Upper lobe of left lung (tissue), 6 donors: ENCODE results near the gene FGGY. TPM values are rescaled to one million over a fixed set of nuclear protein-coding genes. Genes with fewer than 3 reads are reported as not detected.
A peak's percentile ranks its signal among the peaks of the same experiment; 100 is the strongest.

Source experiments
- ATAC-seq, 2 donors: fragments of 200-7000 bp; cut with Tn5 transposase; one replicate each; pipeline ENCODE4 v1.9.1; 2022; ENCODE audit warnings: mild to moderate bottlenecking in 2 of 2, moderate library complexity in 2 of 2; ENCODE audit not compliant: low FRiP score in 2 of 2
- DNase-seq, 2 donors: peaks; one replicate each; pipeline ENCODE4 v3.0.0-alpha.2; 2019 to 2020
- H3K27ac ChIP-seq, 4 donors: fragments of 200-600 bp; sonication (generic); one replicate each; pipeline ENCODE4 v1.5.1; 2016 to 2019
- H3K27me3 ChIP-seq, 4 donors: fragments of 200-600 bp; sonication (generic); one replicate each; pipeline ENCODE4 v1.5.1; 2017 to 2019
- H3K36me3 ChIP-seq, 4 donors: fragments of 200-600 bp; sonication (generic); one replicate each; pipeline ENCODE4 v1.5.1; 2016 to 2019
- H3K4me1 ChIP-seq, 4 donors: fragments of 200-600 bp; sonication (generic); one replicate each; pipeline ENCODE4 v1.5.1; 2018 to 2019
- H3K4me3 ChIP-seq, 4 donors: fragments of 200-600 bp; sonication (generic); one replicate each; pipeline ENCODE4 v1.5.1; 2017 to 2019; ENCODE audit warnings: mild to moderate bottlenecking in 2 of 4, moderate library complexity in 1 of 4
- H3K9me3 ChIP-seq, 4 donors: fragments of 200-600 bp; sonication (generic); one replicate each; pipeline ENCODE4 v1.5.1; 2018 to 2019
- CTCF ChIP-seq, 6 experiments: fragments of 450-650 bp in 4 of 6; fragments of 200-600 bp in 2 of 6; sonication (generic) in 2 of 6; IDR thresholded peaks; one replicate each; pipeline ENCODE4 v1.5.1; 2016 to 2019; ENCODE audit warnings: antibody characterized with exemption in 6 of 6
- EP300 ChIP-seq, 4 donors: sonication (generic); formaldehyde crosslinking; IDR thresholded peaks; one replicate each; pipeline ENCODE4 v1.5.1; 2017; ENCODE audit warnings: antibody characterized with exemption in 4 of 4, control low read depth in 2 of 4
- POLR2A ChIP-seq, 4 donors: fragments of 450-650 bp; IDR thresholded peaks; one replicate each; pipeline ENCODE4 v1.5.1; 2016 to 2017; ENCODE audit warnings: antibody characterized with exemption in 4 of 4, mild to moderate bottlenecking in 2 of 4
- POLR2AphosphoS5 ChIP-seq, 2 donors: sonication (generic); formaldehyde crosslinking; IDR thresholded peaks; one replicate each; pipeline ENCODE4 v1.5.1; 2017; ENCODE audit warnings: antibody characterized with exemption in 2 of 2
- WGBS, 2 donors: methylation state at CpG; one replicate each; pipeline ENCODE4 v1.1.5; 2017 to 2018; 5-methylcytosine and 5-hydroxymethylcytosine counted together
- total RNA-seq, 6 donors: library from RNA; depleted of rRNA in 4 of 6; stranded (reverse); fragments of >200 nt in 4 of 6; gene quantifications; one replicate each; pipeline versions ENCODE4 v1.1.0 to v1.2.1, GENCODE V29; 2016 to 2021
- donor health status: DM: no; HTN: no; CAD: no; lungs with moderate emphysema.
- donor health status: DM: no; HTN: yes; CAD: no; lungs with severe emphysema.

FGGY gene
- total RNA-seq, 6 donors from 2014 or later: 11.8 to 51.3 (median 22.6) TPM

DNA sequence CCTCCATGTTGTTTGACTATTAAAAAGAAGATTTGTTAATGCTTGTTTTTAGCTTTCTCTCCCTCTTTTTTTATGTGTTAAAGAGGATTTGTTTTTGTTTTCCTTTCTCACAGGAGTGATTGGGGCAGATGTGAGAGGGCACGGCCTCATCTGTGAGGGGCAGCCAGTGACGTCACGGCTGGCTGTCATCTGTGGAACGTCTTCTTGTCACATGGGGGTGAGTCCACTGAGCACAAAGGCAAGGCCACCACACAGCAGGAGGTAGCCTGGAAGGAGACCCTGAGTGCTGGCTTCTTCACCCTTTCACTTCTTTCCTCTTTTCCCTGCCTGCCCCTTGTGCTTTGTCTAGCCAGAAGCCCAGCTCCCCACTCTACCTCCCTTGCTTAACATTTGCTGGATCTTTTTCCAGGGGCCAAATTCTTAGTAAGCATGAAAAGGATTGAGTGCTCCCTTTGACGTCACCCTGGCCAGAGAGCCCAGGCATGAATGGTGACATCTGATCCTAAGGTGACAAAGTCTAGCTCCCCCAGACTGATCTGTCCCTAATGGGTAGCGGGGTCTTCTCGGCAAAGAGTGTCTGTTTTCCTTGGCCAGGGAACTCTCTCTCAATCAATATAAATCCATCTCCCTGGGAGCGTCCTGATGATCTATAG, 257.2 kb downstream of the FGGY start:
- WGBS, 2 donors: 89 to 90% methylated on average over 8 of the region's 8 CpGs
- ATAC-seq: no peak
- H3K4me1 ChIP-seq: peaks cover 0 to 6% (median 4%) of the 10 kb centered on the region in 4 donors
- H3K27me3 ChIP-seq: no peaks in the 10 kb centered on the region
- TF ChIP-seq POLR2AphosphoS5 (IDR thresholded peaks at IDR 0.05): no peak
- no peak for TF ChIP-seq EP300 (IDR thresholded peaks at IDR 0.05)
- no peak for TF ChIP-seq POLR2A (IDR thresholded peaks at IDR 0.05)
- no peak for TF ChIP-seq CTCF (IDR thresholded peaks at IDR 0.05)
- no peak overlapping the region for H3K27ac ChIP-seq
- peak in 1 of 2 donors; percentile 16 for DNase-seq
- peaks cover 0 to 3% (median 0%) of the 10 kb centered on the region in 4 donors for H3K36me3 ChIP-seq
- H3K9me3 ChIP-seq: peaks cover 0 to 13% (median 8%) of the 10 kb centered on the region in 4 donors
- no peak overlapping the region for H3K4me3 ChIP-seq

GRCh38 chr1:59554752-59555151, 257.9 kb downstream of the FGGY start:
- Histone ChIP-seq H3K36me3 (peaks cover 0 to 3% (median 0%) of the 10 kb centered on the region in 4 donors), H3K4me3 (no peak overlapping the region), H3K9me3 (peaks cover 0 to 14% (median 8%) of the 10 kb centered on the region in 4 donors), H3K27me3 (no peaks in the 10 kb centered on the region), H3K4me1 (peaks cover 0 to 6% (median 4%) of the 10 kb centered on the region in 4 donors), H3K27ac (no peak overlapping the region)
- ATAC-seq: no peak
- DNase-seq: no peak
- TF ChIP-seq EP300 (IDR thresholded peaks at IDR 0.05) (no peak), POLR2A (IDR thresholded peaks at IDR 0.05) (no peak), CTCF (IDR thresholded peaks at IDR 0.05) (no peak), POLR2AphosphoS5 (IDR thresholded peaks at IDR 0.05) (no peak)
- 81% methylated on average over 4 of the region's 4 CpGs for WGBS, 2 donors

- 100% methylated on average over 1 of the region's 1 CpG for WGBS, 2 donors
- TF ChIP-seq CTCF (IDR thresholded peaks at IDR 0.05) (no peak), EP300 (IDR thresholded peaks at IDR 0.05) (no peak), POLR2AphosphoS5 (IDR thresholded peaks at IDR 0.05) (no peak), POLR2A (IDR thresholded peaks at IDR 0.05) (no peak)
- no peak overlapping the region for H3K27ac ChIP-seq
- DNase-seq (no peak), ATAC-seq (no peak)
- H3K27me3 ChIP-seq: no peaks in the 10 kb centered on the region
- no peak overlapping the region for H3K4me3 ChIP-seq
- peaks cover 0 to 3% (median 0%) of the 10 kb centered on the region in 4 donors for H3K36me3 ChIP-seq
- H3K4me1 ChIP-seq: no peaks in the 10 kb centered on the region
- H3K9me3 ChIP-seq: peaks cover 0 to 14% (median 8%) of the 10 kb centered on the region in 4 donors
Measured at GRCh38 chr1:59556398-59556797, 259.5 kb downstream of the FGGY start.

GRCh38 chr1:59556802-59557548, 260.1 kb downstream of the FGGY start:
- peaks cover 0 to 14% (median 8%) of the 10 kb centered on the region in 4 donors for H3K9me3 ChIP-seq
- TF ChIP-seq CTCF (IDR thresholded peaks at IDR 0.05): no peak
- TF ChIP-seq POLR2AphosphoS5 (IDR thresholded peaks at IDR 0.05): no peak
- WGBS, 2 donors: 91 to 94% methylated on average over 8 of the region's 8 CpGs
- no peaks in the 10 kb centered on the region for H3K4me1 ChIP-seq
- H3K4me3 ChIP-seq: no peak overlapping the region
- DNase-seq (no peak), ATAC-seq (no peak)
- H3K27me3 ChIP-seq: no peaks in the 10 kb centered on the region
- peaks cover 0 to 3% (median 0%) of the 10 kb centered on the region in 4 donors for H3K36me3 ChIP-seq
- H3K27ac ChIP-seq: no peak overlapping the region
